Measurements from ENCODE around the gene CCDC27. TPM values are rescaled to one million over a fixed set of nuclear protein-coding genes. Genes with fewer than 3 reads are reported as not detected.
"Not testable (repeated sequence)": the region's sequence is repeated elsewhere in the genome, so short reads cannot be mapped to it uniquely, and the experiment has no call there.

CCDC27 gene
- total and polyA plus RNA-seq, 3 experiments from 2014 or later, result not detected

- Histone ChIP-seq H3K36me3 (ENCODE audit: insufficient read depth, low read length) (peaks cover 5% of the 10 kb centered on the region), H3K9me3 (ENCODE audit: low read length) (no peaks in the 10 kb centered on the region), H3K4me3 (ENCODE audit: low read length) (no peak overlapping the region), H3K27me3 (ENCODE audit: insufficient read depth, low read length, poor library complexity, severe bottlenecking) (no peaks in the 10 kb centered on the region), H3K4me1 (ENCODE audit: insufficient read depth, low read length) (no peaks in the 10 kb centered on the region), H3K27ac (ENCODE audit: low read depth, low read length) (no peak overlapping the region)
- no peak for DNase-seq
- ChIA-PET CTCF (no interaction called here), POLR2A (no interaction called here)
- Mint-ChIP-seq H3K27me3 (peaks cover 6 to 19% of the 10 kb centered on the region in 2 donors), H3K4me3 (peak overlapping the region in 1 of 7 donors; percentile 24), H3K27ac (peak overlapping the region in 6 of 8 donors; percentile 44 to 87 (median 62)), H3K36me3 (peaks cover 0 to 10% (median 1%) of the 10 kb centered on the region in 3 donors), H3K9me3 (no peaks in the 10 kb centered on the region), H3K4me1 (peaks cover 5 to 9% (median 9%) of the 10 kb centered on the region in 3 donors)
These were observed 57.4 kb downstream of the CCDC27 start for GRCh38 chr1:3809680-3810079.

GRCh38 chr1:3810149-3810761, 58.0 kb downstream of the CCDC27 start:
- Mint-ChIP-seq H3K4me3 (peak overlapping the region in 4 of 7 donors; percentile 4 to 49 (median 32)), H3K27ac (peak overlapping the region in 6 of 8 donors; percentile 44 to 87 (median 62)), H3K36me3 (peaks cover 0 to 16% (median 3%) of the 10 kb centered on the region in 3 donors), H3K27me3 (peaks cover 7 to 14% of the 10 kb centered on the region in 2 donors)
- H3K27me3 ChIP-seq (ENCODE audit: insufficient read depth, low read length, poor library complexity, severe bottlenecking); H3K27ac ChIP-seq (ENCODE audit: low read depth, low read length); CTCF ChIA-PET; H3K4me3 ChIP-seq (ENCODE audit: low read length); H3K36me3 ChIP-seq (ENCODE audit: insufficient read depth, low read length); POLR2A ChIA-PET; H3K4me1 Mint-ChIP-seq; H3K9me3 ChIP-seq (ENCODE audit: low read length); H3K4me1 ChIP-seq (ENCODE audit: insufficient read depth, low read length); H3K9me3 Mint-ChIP-seq: not testable (repeated sequence)
- DNase-seq, result peak in 1 of 5 donors; percentile 60

GRCh38 chr1:3811595-3811911, 59.3 kb downstream of the CCDC27 start:
- no peaks in the 10 kb centered on the region for H3K9me3 Mint-ChIP-seq
- DNase-seq, result no peak
- CTCF ChIA-PET, result no interaction called here
- peaks cover 0 to 27% (median 3%) of the 10 kb centered on the region in 3 donors for H3K36me3 Mint-ChIP-seq
- peaks cover 5 to 8% of the 10 kb centered on the region in 2 donors for H3K27me3 Mint-ChIP-seq
- no peaks in the 10 kb centered on the region for H3K4me1 ChIP-seq (ENCODE audit: insufficient read depth, low read length)
- H3K9me3 ChIP-seq (ENCODE audit: low read length), result no peaks in the 10 kb centered on the region
- H3K27ac ChIP-seq (ENCODE audit: low read depth, low read length), result no peak overlapping the region
- H3K4me1 Mint-ChIP-seq, result peaks cover 5 to 9% (median 9%) of the 10 kb centered on the region in 3 donors
- POLR2A ChIA-PET, result no interaction called here
- peak overlapping the region in 2 of 8 donors; percentile 40 to 61 for H3K27ac Mint-ChIP-seq
- peaks cover 5% of the 10 kb centered on the region for H3K36me3 ChIP-seq (ENCODE audit: insufficient read depth, low read length)
- H3K4me3 ChIP-seq (ENCODE audit: low read length), result no peak overlapping the region
- H3K4me3 Mint-ChIP-seq, result no peak overlapping the region
- no peaks in the 10 kb centered on the region for H3K27me3 ChIP-seq (ENCODE audit: insufficient read depth, low read length, poor library complexity, severe bottlenecking)

GRCh38 chr1:3814065-3814464, 61.8 kb downstream of the CCDC27 start:
- Histone ChIP-seq H3K4me3 (ENCODE audit: low read length) (no peak overlapping the region), H3K9me3 (ENCODE audit: low read length) (no peaks in the 10 kb centered on the region), H3K4me1 (ENCODE audit: insufficient read depth, low read length) (no peaks in the 10 kb centered on the region), H3K36me3 (ENCODE audit: insufficient read depth, low read length) (peaks cover 5% of the 10 kb centered on the region), H3K27ac (ENCODE audit: low read depth, low read length) (no peak overlapping the region), H3K27me3 (ENCODE audit: insufficient read depth, low read length, poor library complexity, severe bottlenecking) (no peaks in the 10 kb centered on the region)
- Mint-ChIP-seq H3K9me3 (no peaks in the 10 kb centered on the region), H3K27me3 (peaks cover 0 to 1% of the 10 kb centered on the region in 2 donors), H3K36me3 (peaks cover 0 to 41% (median 7%) of the 10 kb centered on the region in 3 donors), H3K4me3 (no peak overlapping the region), H3K4me1 (peaks cover 5 to 9% (median 9%) of the 10 kb centered on the region in 3 donors), H3K27ac (no peak overlapping the region)
- POLR2A ChIA-PET, result no interaction called here
- DNase-seq, result no peak
- CTCF ChIA-PET, result no interaction called here

GRCh38 chr1:3814771-3815561, 62.7 kb downstream of the CCDC27 start:
- ChIA-PET POLR2A (no interaction called here), CTCF (no interaction called here)
- Mint-ChIP-seq H3K4me1 (peaks cover 4 to 6% (median 4%) of the 10 kb centered on the region in 3 donors), H3K4me3 (no peak overlapping the region), H3K27ac (peak overlapping the region in 1 of 8 donors; percentile 14), H3K27me3 (peaks cover 0 to 1% of the 10 kb centered on the region in 2 donors), H3K36me3 (peaks cover 0 to 50% (median 11%) of the 10 kb centered on the region in 3 donors), H3K9me3 (no peaks in the 10 kb centered on the region)
- Histone ChIP-seq H3K36me3 (ENCODE audit: insufficient read depth, low read length) (peaks cover 8% of the 10 kb centered on the region), H3K4me3 (ENCODE audit: low read length) (no peak overlapping the region), H3K4me1 (ENCODE audit: insufficient read depth, low read length) (no peaks in the 10 kb centered on the region), H3K27ac (ENCODE audit: low read depth, low read length) (no peak overlapping the region), H3K27me3 (ENCODE audit: insufficient read depth, low read length, poor library complexity, severe bottlenecking) (no peaks in the 10 kb centered on the region), H3K9me3 (ENCODE audit: low read length) (no peaks in the 10 kb centered on the region)
- DNase-seq, result no peak

GRCh38 chr1:3816331-3817137, 64.3 kb downstream of the CCDC27 start:
- peaks cover 0 to 1% of the 10 kb centered on the region in 2 donors for H3K27me3 Mint-ChIP-seq
- peaks cover 0 to 66% (median 16%) of the 10 kb centered on the region in 3 donors for H3K36me3 Mint-ChIP-seq
- Histone ChIP-seq H3K9me3 (ENCODE audit: low read length) (no peaks in the 10 kb centered on the region), H3K4me3 (ENCODE audit: low read length) (no peak overlapping the region), H3K4me1 (ENCODE audit: insufficient read depth, low read length) (no peaks in the 10 kb centered on the region), H3K27me3 (ENCODE audit: insufficient read depth, low read length, poor library complexity, severe bottlenecking) (no peaks in the 10 kb centered on the region), H3K36me3 (ENCODE audit: insufficient read depth, low read length) (peaks cover 9% of the 10 kb centered on the region), H3K27ac (ENCODE audit: low read depth, low read length) (no peak overlapping the region)
- H3K4me1 Mint-ChIP-seq, result peaks cover 0 to under 1% (median 0%) of the 10 kb centered on the region in 3 donors
- H3K27ac Mint-ChIP-seq, result no peak overlapping the region
- H3K9me3 Mint-ChIP-seq, result no peaks in the 10 kb centered on the region
- ChIA-PET CTCF (no interaction called here), POLR2A (no interaction called here)
- H3K4me3 Mint-ChIP-seq, result no peak overlapping the region
- DNase-seq, result no peak

GRCh38 chr1:3817138-3817740, 65.0 kb downstream of the CCDC27 start:
- POLR2A ChIA-PET, result no interaction called here
- H3K27ac Mint-ChIP-seq, result no peak overlapping the region
- H3K36me3 ChIP-seq (ENCODE audit: insufficient read depth, low read length), result peaks cover 9% of the 10 kb centered on the region

More at GRCh38 chr1:3817138-3817740, 65.0 kb downstream of the CCDC27 start:
- Histone ChIP-seq H3K4me3 (ENCODE audit: low read length) (no peak overlapping the region), H3K27me3 (ENCODE audit: insufficient read depth, low read length, poor library complexity, severe bottlenecking) (no peaks in the 10 kb centered on the region), H3K9me3 (ENCODE audit: low read length) (no peaks in the 10 kb centered on the region), H3K4me1 (ENCODE audit: insufficient read depth, low read length) (no peaks in the 10 kb centered on the region), H3K27ac (ENCODE audit: low read depth, low read length) (no peak overlapping the region)
- H3K4me3 Mint-ChIP-seq, result no peak overlapping the region
- no peak for DNase-seq
- CTCF ChIA-PET, result no interaction called here
- peaks cover 0 to 1% of the 10 kb centered on the region in 2 donors for H3K27me3 Mint-ChIP-seq
- H3K4me1 Mint-ChIP-seq, result no peaks in the 10 kb centered on the region
- H3K36me3 Mint-ChIP-seq, result peaks cover 0 to 73% (median 18%) of the 10 kb centered on the region in 3 donors
- H3K9me3 Mint-ChIP-seq, result no peaks in the 10 kb centered on the region
